Right lobe of liver (tissue), 4 donors: ENCODE results near the gene GRIK1.

Source experiments
- CTCF ChIP-seq, 4 donors: fragments of 200-600 bp in 3 of 4; fragments of 450-650 bp in 1 of 4; IDR thresholded peaks; one replicate each; pipeline versions ENCODE4 v1.5.1 to v1.8.0; 2016 to 2022; ENCODE audit warnings: antibody characterized with exemption in 4 of 4, mild to moderate bottlenecking in 2 of 4
- POLR2A ChIP-seq: fragments of 450-650 bp; IDR thresholded peaks from one replicate; pipeline ENCODE4 v1.6.1; 2017; ENCODE audit warnings: antibody characterized with exemption, mild to moderate bottlenecking
- donor health status: DM: no; HTN: no; CAD: no.
- donor health status: DM: no; HTN: no; CAD: no.
- donor health status: DM: no; HTN: yes; CAD: no.

GRCh38 chr21:29547998-29548397 lies 391.8 kb downstream of the GRIK1 start:
- TF ChIP-seq CTCF (IDR thresholded peaks at IDR 0.05), result no peak
- no peak for TF ChIP-seq POLR2A
